Kidney epithelial cell (primary cell): ENCODE measurements around the gene JKAMP. TPM values are rescaled to one million over a fixed set of nuclear protein-coding genes. Genes with fewer than 3 reads are reported as not detected.

Experiments used
- DNase-seq: peaks from one replicate; pipeline ENCODE4 v3.0.0-alpha.2; 2010; ENCODE audit warnings: low read depth
- H3K27me3 ChIP-seq: 2 replicates; pipeline ENCODE4 v1.6.0; 2011; ENCODE audit warnings: low read length; ENCODE audit not compliant: control insufficient read depth, insufficient read depth
- H3K36me3 ChIP-seq: 2 replicates; pipeline ENCODE4 v1.5.1; 2011; ENCODE audit warnings: low read length; ENCODE audit not compliant: control insufficient read depth, insufficient read depth
- H3K4me3 ChIP-seq: 2 replicates; pipeline ENCODE4 v1.5.1; 2011; ENCODE audit warnings: low read depth, mild to moderate bottlenecking, control low read depth, low read length
- CTCF ChIP-seq: IDR thresholded peaks from 2 replicates; pipeline ENCODE4 v1.5.1; 2011; ENCODE audit warnings: mild to moderate bottlenecking, moderate library complexity, low read length, control low read depth, inconsistent platforms; ENCODE audit not compliant: insufficient read depth, poor library complexity, severe bottlenecking
- total RNA-seq: library from RNA; depleted of rRNA; stranded (reverse); fragments of >200 nt; gene quantifications from 2 replicates; pipeline ENCODE4 v1.2.3, GENCODE V29; 2015

Gene JKAMP
- total RNA-seq, 1 donor from 2014 or later, result 66.7 TPM

- TF ChIP-seq CTCF, result no peak
- Histone ChIP-seq H3K4me3 (no peak overlapping the region), H3K36me3 (no peaks in the 10 kb centered on the region), H3K27me3 (no peaks in the 10 kb centered on the region)
- DNase-seq, result no peak
Measured at GRCh38 chr14:59461891-59462290, 22.4 kb upstream of the JKAMP start.

- TF ChIP-seq CTCF, result no peak
- Histone ChIP-seq H3K36me3 (no peaks in the 10 kb centered on the region), H3K4me3 (peak overlapping the region; percentile 41), H3K27me3 (no peaks in the 10 kb centered on the region)
- no peak for DNase-seq
Measured at GRCh38 chr14:59463787-59464485, 20.4 kb upstream of the JKAMP start.

- Histone ChIP-seq H3K36me3 (no peaks in the 10 kb centered on the region), H3K27me3 (no peaks in the 10 kb centered on the region), H3K4me3 (peak overlapping the region; percentile 41)
- TF ChIP-seq CTCF, result no peak
- DNase-seq, result no peak
Measured at GRCh38 chr14:59464486-59465315, 19.6 kb upstream of the JKAMP start.

- H3K4me3 ChIP-seq, result peak within 1 kb of the TSS; percentile 41
- no peak for TF ChIP-seq CTCF
- no peak for DNase-seq
- H3K36me3 ChIP-seq, result no peaks in the 10 kb centered on the region
- no peaks in the 10 kb centered on the region for H3K27me3 ChIP-seq
Measured at GRCh38 chr14:59465316-59466135, 18.8 kb upstream of the JKAMP start, which contains the start of gene GPR135. TSS of gene GPR135 (minus strand) at chr14:59465380. CDS start at chr14:59465226, 154 bp downstream.

GRCh38 chr14:59474172-59474571 lies 10.1 kb upstream of the JKAMP start:
- H3K36me3 ChIP-seq, result no peaks in the 10 kb centered on the region
- no peak for DNase-seq

More at GRCh38 chr14:59474172-59474571, 10.1 kb upstream of the JKAMP start:
- no peak for TF ChIP-seq CTCF
- H3K27me3 ChIP-seq, result no peaks in the 10 kb centered on the region
- H3K4me3 ChIP-seq, result no peak overlapping the region
